ENCODE results near the gene ASAH2B.
"Not testable (repeated sequence)": the region's sequence is repeated elsewhere in the genome, so short reads cannot be mapped to it uniquely, and the experiment has no call there.

GRCh38 chr10:50710241-50710640 is 29.5 kb upstream of the ASAH2B start:
- TF ChIP-seq, protein P1, sequence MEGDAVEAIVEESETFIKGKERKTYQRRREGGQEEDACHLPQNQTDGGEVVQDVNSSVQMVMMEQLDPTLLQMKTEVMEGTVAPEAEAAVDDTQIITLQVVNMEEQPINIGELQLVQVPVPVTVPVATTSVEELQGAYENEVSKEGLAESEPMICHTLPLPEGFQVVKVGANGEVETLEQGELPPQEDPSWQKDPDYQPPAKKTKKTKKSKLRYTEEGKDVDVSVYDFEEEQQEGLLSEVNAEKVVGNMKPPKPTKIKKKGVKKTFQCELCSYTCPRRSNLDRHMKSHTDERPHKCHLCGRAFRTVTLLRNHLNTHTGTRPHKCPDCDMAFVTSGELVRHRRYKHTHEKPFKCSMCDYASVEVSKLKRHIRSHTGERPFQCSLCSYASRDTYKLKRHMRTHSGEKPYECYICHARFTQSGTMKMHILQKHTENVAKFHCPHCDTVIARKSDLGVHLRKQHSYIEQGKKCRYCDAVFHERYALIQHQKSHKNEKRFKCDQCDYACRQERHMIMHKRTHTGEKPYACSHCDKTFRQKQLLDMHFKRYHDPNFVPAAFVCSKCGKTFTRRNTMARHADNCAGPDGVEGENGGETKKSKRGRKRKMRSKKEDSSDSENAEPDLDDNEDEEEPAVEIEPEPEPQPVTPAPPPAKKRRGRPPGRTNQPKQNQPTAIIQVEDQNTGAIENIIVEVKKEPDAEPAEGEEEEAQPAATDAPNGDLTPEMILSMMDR (IDR thresholded peaks at IDR 0.05) = not testable (repeated sequence)
- TF ChIP-seq POLR2A, EP300 (IDR thresholded peaks at IDR 0.05): not testable (repeated sequence)

All from ovary (tissue), 3 donors.